SK-MEL-5 (cell line): ENCODE results near the gene BRCA2. TPM values are rescaled to one million over a fixed set of nuclear protein-coding genes. Genes with fewer than 3 reads are reported as not detected.

Experiments
- DNase-seq: peaks from one replicate; pipeline ENCODE4 v3.0.0-alpha.2; 2016; ENCODE audit warnings: low read depth, low spot score
- in situ Hi-C: cut with HindIII; loops from 2 replicates; pipeline ENCODE4 v1.10.0; 2016; ENCODE audit warnings: low sequenced_read_pairs, high pct_unique_total_duplicates, low pct_unique_long_range_greater_than_20kb
- polyA plus RNA-seq, 2 experiments: library from polyadenylated mRNA; depleted of rRNA; stranded (reverse); fragments of >200 nt; gene quantifications; 2 replicates each; pipeline ENCODE4 v1.2.3, GENCODE V29; 2015
- total RNA-seq: library from RNA; depleted of rRNA; stranded (reverse); fragments of >200 nt; shearing (Covaris generic); gene quantifications from 2 replicates; pipeline ENCODE4 v1.2.3, GENCODE V29; 2014; rRNA removed

Gene BRCA2, protein sequence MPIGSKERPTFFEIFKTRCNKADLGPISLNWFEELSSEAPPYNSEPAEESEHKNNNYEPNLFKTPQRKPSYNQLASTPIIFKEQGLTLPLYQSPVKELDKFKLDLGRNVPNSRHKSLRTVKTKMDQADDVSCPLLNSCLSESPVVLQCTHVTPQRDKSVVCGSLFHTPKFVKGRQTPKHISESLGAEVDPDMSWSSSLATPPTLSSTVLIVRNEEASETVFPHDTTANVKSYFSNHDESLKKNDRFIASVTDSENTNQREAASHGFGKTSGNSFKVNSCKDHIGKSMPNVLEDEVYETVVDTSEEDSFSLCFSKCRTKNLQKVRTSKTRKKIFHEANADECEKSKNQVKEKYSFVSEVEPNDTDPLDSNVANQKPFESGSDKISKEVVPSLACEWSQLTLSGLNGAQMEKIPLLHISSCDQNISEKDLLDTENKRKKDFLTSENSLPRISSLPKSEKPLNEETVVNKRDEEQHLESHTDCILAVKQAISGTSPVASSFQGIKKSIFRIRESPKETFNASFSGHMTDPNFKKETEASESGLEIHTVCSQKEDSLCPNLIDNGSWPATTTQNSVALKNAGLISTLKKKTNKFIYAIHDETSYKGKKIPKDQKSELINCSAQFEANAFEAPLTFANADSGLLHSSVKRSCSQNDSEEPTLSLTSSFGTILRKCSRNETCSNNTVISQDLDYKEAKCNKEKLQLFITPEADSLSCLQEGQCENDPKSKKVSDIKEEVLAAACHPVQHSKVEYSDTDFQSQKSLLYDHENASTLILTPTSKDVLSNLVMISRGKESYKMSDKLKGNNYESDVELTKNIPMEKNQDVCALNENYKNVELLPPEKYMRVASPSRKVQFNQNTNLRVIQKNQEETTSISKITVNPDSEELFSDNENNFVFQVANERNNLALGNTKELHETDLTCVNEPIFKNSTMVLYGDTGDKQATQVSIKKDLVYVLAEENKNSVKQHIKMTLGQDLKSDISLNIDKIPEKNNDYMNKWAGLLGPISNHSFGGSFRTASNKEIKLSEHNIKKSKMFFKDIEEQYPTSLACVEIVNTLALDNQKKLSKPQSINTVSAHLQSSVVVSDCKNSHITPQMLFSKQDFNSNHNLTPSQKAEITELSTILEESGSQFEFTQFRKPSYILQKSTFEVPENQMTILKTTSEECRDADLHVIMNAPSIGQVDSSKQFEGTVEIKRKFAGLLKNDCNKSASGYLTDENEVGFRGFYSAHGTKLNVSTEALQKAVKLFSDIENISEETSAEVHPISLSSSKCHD (N-terminal part only)
- 11.4 and 17.7 TPM in 2 replicates for total RNA-seq
- polyA plus RNA-seq (2015; cell fraction: cytosol; rRNA removed), result 11.5 and 16.3 TPM in 2 replicates
- polyA plus RNA-seq (2015; cell fraction: nucleus; rRNA removed), result 38.1 and 41.6 TPM in 2 replicates

DNA sequence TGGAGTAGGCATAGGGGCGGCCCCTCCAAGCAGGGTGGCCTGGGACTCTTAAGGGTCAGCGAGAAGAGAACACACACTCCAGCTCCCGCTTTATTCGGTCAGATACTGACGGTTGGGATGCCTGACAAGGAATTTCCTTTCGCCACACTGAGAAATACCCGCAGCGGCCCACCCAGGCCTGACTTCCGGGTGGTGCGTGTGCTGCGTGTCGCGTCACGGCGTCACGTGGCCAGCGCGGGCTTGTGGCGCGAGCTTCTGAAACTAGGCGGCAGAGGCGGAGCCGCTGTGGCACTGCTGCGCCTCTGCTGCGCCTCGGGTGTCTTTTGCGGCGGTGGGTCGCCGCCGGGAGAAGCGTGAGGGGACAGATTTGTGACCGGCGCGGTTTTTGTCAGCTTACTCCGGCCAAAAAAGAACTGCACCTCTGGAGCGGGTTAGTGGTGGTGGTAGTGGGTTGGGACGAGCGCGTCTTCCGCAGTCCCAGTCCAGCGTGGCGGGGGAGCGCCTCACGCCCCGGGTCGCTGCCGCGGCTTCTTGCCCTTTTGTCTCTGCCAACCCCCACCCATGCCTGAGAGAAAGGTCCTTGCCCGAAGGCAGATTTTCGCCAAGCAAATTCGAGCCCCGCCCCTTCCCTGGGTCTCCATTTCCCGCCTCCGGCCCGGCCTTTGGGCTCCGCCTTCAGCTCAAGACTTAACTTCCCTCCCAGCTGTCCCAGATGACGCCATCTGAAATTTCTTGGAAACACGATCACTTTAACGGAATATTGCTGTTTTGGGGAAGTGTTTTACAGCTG is at the start of gene BRCA2, which contains the start of gene ZAR1L:
Gene BRCA2 (plus strand): TSS at position 271 of the 790 bp plus-strand sequence. CDS start 953 bp downstream, outside the sequence.
Gene ZAR1L (minus strand): TSS at position 126 of the 790 bp plus-strand sequence. CDS start 3,438 bp downstream, outside the sequence.
- in situ Hi-C loops, result no loop called here
- peak; percentile 88 for DNase-seq

GRCh38 chr13:32265726-32266125 is 49.6 kb upstream of the BRCA2 start:
- no peak for DNase-seq
- in situ Hi-C loops, result no loop called here

GRCh38 chr13:32266130-32266529 is 49.2 kb upstream of the BRCA2 start:
- in situ Hi-C loops, result no loop called here
- DNase-seq, result no peak

- no peak for DNase-seq
- in situ Hi-C loops, result no loop called here
These were observed 47.4 kb upstream of the BRCA2 start for GRCh38 chr13:32267836-32268439.

- no peak for DNase-seq
- in situ Hi-C loops, result no loop called here
These were observed 43.2 kb upstream of the BRCA2 start for GRCh38 chr13:32272021-32272683.

DNA sequence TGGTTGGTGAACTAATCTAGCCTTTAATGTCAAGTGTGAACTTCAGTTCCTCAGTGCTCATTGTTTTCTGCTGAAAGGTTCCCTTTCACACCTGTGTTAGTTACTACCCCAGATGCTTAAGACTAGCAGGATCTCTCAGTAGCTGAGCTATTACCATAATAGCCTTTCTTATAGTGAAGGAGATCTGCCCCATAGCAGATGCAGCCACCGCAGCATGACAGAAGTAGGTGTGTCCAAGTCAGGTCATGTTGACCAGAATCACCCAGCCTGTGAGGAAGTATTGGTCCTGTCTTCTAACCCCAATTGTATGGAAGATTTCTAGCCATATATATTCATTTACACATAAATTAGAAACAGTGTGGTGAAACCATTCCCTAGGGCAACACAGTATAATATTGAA is 37.5 kb upstream of the BRCA2 start:
- no peak for DNase-seq
- in situ Hi-C loops, result no loop called here

DNA sequence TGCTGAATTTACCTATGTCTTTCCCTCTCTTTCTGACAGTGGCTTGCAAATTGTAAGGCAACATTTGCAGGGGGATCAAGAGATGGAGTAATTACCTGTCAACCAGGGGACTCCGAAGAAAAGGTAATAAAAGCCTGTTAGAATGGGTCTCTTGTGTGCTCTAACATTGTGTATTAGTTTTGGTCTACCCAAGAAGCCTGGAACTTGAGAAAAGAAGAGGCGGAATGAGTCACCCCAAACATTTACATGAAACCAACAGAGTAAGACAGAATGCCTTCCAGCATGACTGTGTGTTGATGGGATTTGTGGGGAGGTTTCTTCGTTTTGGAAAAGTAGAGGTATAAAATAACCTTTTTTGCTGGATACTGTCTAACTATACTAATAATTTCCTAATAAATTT is 36.9 kb upstream of the BRCA2 start:
- DNase-seq, result no peak
- in situ Hi-C loops, result no loop called here

- in situ Hi-C loops, result no loop called here
- no peak for DNase-seq
These were observed 34.2 kb upstream of the BRCA2 start for GRCh38 chr13:32281096-32281495.

DNA sequence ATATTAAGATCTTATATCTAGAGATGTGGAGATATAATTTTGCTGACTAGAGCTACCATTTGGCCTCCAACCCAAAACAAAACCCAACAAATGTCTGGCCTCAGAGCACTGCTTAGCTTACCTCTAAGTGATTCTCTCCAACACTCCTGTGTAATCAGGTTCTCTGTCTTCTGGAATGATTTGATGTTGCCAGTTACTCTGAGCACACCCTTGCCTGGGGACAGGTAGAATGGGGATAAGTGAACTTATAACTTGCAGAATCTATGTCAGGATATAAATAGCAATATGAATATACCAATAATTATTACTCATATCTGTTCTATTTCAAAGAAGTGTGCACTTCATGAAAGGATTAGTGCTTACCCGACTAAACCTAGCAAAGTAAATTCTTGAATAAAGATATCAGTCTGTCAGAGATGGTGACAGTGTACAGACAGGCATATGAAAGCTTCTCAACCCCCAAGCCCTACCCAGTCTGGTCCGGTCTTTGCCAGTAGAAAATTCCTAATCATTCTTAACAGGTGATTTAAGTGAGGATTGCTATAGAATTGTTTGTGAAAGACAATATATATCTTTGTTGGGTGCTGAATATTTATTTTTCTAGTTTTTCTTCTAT is 33.1 kb upstream of the BRCA2 start:
- in situ Hi-C loops, result no loop called here
- DNase-seq, result no peak

DNA sequence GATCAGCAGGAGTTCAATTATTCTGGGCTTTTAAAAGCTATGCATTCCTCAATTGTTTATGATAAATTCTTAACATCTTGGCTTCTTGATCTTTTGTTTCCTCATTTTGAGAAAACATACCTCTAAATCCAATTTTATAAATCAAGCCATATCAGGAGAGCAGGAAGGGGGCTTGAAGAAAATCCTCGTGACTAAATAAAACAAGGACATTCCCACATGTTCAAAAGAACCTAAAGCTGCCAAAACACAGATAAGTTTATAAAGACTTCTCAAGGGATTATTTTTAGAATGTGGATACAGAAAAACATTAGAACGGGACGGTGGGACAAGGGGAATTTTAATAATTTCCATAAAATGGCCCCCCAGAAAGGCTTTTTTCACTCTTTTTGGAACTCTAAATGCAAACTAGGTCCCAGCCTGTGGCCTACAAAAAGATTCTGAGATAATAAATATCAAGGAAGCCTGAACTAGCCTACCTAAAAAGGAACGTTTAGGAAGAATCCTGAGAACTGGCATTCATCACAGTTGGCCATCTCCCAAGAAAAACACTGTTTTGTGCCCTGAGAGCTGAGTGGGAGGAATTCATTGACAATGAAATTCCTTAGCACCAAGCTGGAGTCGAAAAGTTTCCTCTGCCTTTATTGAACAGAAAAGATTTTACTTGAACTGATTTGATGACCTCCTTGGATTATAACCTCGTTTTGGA is 30.2 kb upstream of the BRCA2 start:
- in situ Hi-C loops, result no loop called here
- peak; percentile 51 for DNase-seq

GRCh38 chr13:32285633-32285965 is 29.7 kb upstream of the BRCA2 start:
- in situ Hi-C loops, result no loop called here
- no peak for DNase-seq

DNA sequence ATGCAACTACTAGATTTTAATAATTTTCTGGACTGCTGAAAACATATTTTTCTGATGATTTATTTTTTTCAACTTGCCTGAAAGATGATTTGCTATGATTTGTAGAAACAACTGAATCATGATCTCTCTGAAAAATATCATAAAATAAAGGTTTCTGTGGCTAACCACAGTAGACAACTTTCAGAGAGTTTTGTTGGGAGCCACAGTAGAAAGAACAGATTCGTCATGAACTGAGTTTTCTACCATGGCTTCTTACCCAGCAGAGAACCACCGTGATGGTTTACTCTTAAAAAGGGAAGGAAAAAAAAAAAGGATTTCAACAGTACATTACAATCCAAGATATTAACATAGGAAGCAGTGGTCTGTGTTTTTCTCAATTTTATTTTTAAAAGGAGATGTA is 18.1 kb upstream of the BRCA2 start:
- no peak for DNase-seq
- in situ Hi-C loops, result no loop called here

- in situ Hi-C loops, result no loop called here
- no peak for DNase-seq
These were observed 16.6 kb upstream of the BRCA2 start for GRCh38 chr13:32298695-32299094.

GRCh38 chr13:32299893-32300292 is 15.4 kb upstream of the BRCA2 start:
- DNase-seq, result no peak
- in situ Hi-C loops, result no loop called here

- in situ Hi-C loops, result no loop called here
- no peak for DNase-seq
These were observed 14.9 kb upstream of the BRCA2 start for GRCh38 chr13:32300406-32300805.
